ENCODE data around the gene UNC79. TPM values are rescaled to one million over a fixed set of nuclear protein-coding genes. Genes with fewer than 3 reads are reported as not detected.
"Not testable (repeated sequence)": the region's sequence is repeated elsewhere in the genome, so short reads cannot be mapped to it uniquely, and the experiment has no call there.

UNC79 gene
- total and polyA plus RNA-seq, 11 donors: 0.04 to 0.58 (median 0.42) TPM

- peak; percentile 51 to 81 (median 56) for ATAC-seq
- no peaks in the 10 kb centered on the region for H3K36me3 ChIP-seq
- TF ChIP-seq POLR2A (IDR thresholded peaks at IDR 0.05): no peak
- TF ChIP-seq CTCF (IDR thresholded peaks at IDR 0.05): no peak
- no peak for DNase-seq
- no peaks in the 10 kb centered on the region for H3K4me1 ChIP-seq
- H3K27me3 ChIP-seq: no peaks in the 10 kb centered on the region
- H3K27ac ChIP-seq: no peak overlapping the region
- H3K9me3 ChIP-seq: no peaks in the 10 kb centered on the region
- intact Hi-C loops (cut with DNase I): no loop called here
- H3K4me3 ChIP-seq: no peak overlapping the region
- 34 to 45% (median 38%) methylated on average over 5 of the region's 5 CpGs for WGBS, 4 donors
These were observed 62.3 kb downstream of the UNC79 start for GRCh38 chr14:93493054-93493453.

- H3K4me3 ChIP-seq; H3K36me3 ChIP-seq; H3K27ac ChIP-seq; ATAC-seq; H3K4me1 ChIP-seq; H3K27me3 ChIP-seq; intact Hi-C loops (cut with DNase I); H3K9me3 ChIP-seq; DNase-seq: not testable (repeated sequence)
- WGBS, 4 donors: 74 to 84% (median 76%) methylated on average over 2 of the region's 2 CpGs
These were observed 62.9 kb downstream of the UNC79 start for GRCh38 chr14:93493622-93494021.

GRCh38 chr14:93496856-93497741 lies 66.4 kb downstream of the UNC79 start:
- DNase-seq (no peak), ATAC-seq (no peak)
- WGBS, 4 donors: 81 to 86% (median 83%) methylated on average over 3 of the region's 3 CpGs
- TF ChIP-seq POLR2A (IDR thresholded peaks at IDR 0.05) (no peak), CTCF (IDR thresholded peaks at IDR 0.05) (no peak)
- no peak overlapping the region for H3K27ac ChIP-seq
- no peaks in the 10 kb centered on the region for H3K4me1 ChIP-seq
- intact Hi-C loops (cut with DNase I): no loop called here
- H3K9me3 ChIP-seq: no peaks in the 10 kb centered on the region
- H3K36me3 ChIP-seq: no peaks in the 10 kb centered on the region
- no peaks in the 10 kb centered on the region for H3K27me3 ChIP-seq
- no peak overlapping the region for H3K4me3 ChIP-seq

GRCh38 chr14:93510056-93510455 lies 79.3 kb downstream of the UNC79 start:
- H3K9me3 ChIP-seq: peaks cover 0 to under 1% (median 0%) of the 10 kb centered on the region in 12 donors
- peak overlapping the region in 1 of 12 donors; percentile 28 for H3K27ac ChIP-seq
- no peaks in the 10 kb centered on the region for H3K36me3 ChIP-seq
- no peaks in the 10 kb centered on the region for H3K27me3 ChIP-seq
- no peaks in the 10 kb centered on the region for H3K4me1 ChIP-seq
- TF ChIP-seq POLR2A (IDR thresholded peaks at IDR 0.05): no peak
- TF ChIP-seq CTCF (IDR thresholded peaks at IDR 0.05): no peak
- intact Hi-C loops (cut with DNase I): no loop called here
- DNase-seq: no peak
- no peak for ATAC-seq
- WGBS, 4 donors: 67 to 84% (median 74%) methylated on average over 1 of the region's 1 CpG
- no peak overlapping the region for H3K4me3 ChIP-seq

Data from heart left ventricle (tissue), 16 donors.